ENCODE data around the gene EPB41L2. TPM values are rescaled to one million over a fixed set of nuclear protein-coding genes. Genes with fewer than 3 reads are reported as not detected.

The EPB41L2 gene
- total RNA-seq, 2 experiments from 2014 or later: 9.5 to 12.3 TPM

GRCh38 chr6:130862370-130862769 is 200.7 kb downstream of the EPB41L2 start:
- Histone ChIP-seq H3K36me3 (ENCODE audit: insufficient read depth, low read length) (no peaks in the 10 kb centered on the region), H3K4me3 (ENCODE audit: low read length) (no peak overlapping the region), H3K4me1 (ENCODE audit: insufficient read depth, low read length) (no peaks in the 10 kb centered on the region), H3K27me3 (ENCODE audit: control insufficient read depth in 1 of 2, insufficient read depth in 2 of 2, low read length in 2 of 2) (no peaks in the 10 kb centered on the region), H3K27ac (ENCODE audit: low read depth in 1 of 2, low read length in 2 of 2) (no peak overlapping the region), H3K9me3 (ENCODE audit: control insufficient read depth in 1 of 2, insufficient read depth in 1 of 2, low read length in 2 of 2) (no peaks in the 10 kb centered on the region)
- intact Hi-C loops (cut with DNase I, micrococcal nuclease): no loop called here
- ChIA-PET CTCF (interaction anchor here (1.1 kb wide), 1 partner anchor 10 kb away, joined by 4 read pairs; no protein-coding TSS in a partner anchor), POLR2A (no interaction called here)
- Mint-ChIP-seq H3K27ac (no peak overlapping the region), H3K4me1 (ENCODE audit: low read depth) (no peaks in the 10 kb centered on the region), H3K27me3 (no peaks in the 10 kb centered on the region), H3K9me3 (no peaks in the 10 kb centered on the region), H3K4me3 (no peak overlapping the region), H3K36me3 (ENCODE audit: low read depth) (peaks cover 5% of the 10 kb centered on the region)
- TF ChIP-seq CTCF (IDR thresholded peaks at IDR 0.05): no peak
- DNase-seq: no peak
- ATAC-seq (ENCODE audit: poor library complexity): no peak

GRCh38 chr6:130859161-130859867 is 203.7 kb downstream of the EPB41L2 start:
- CTCF ChIA-PET: interaction anchor here (1.3 kb wide), 1 partner anchor 13 kb away, joined by 3 read pairs; no protein-coding TSS in a partner anchor
- no peaks in the 10 kb centered on the region for H3K27me3 ChIP-seq (ENCODE audit: control insufficient read depth in 1 of 2, insufficient read depth in 2 of 2, low read length in 2 of 2)
- Mint-ChIP-seq H3K4me3 (no peak overlapping the region), H3K27ac (no peak overlapping the region), H3K27me3 (no peaks in the 10 kb centered on the region), H3K9me3 (no peaks in the 10 kb centered on the region), H3K36me3 (ENCODE audit: low read depth) (no peaks in the 10 kb centered on the region), H3K4me1 (ENCODE audit: low read depth) (no peaks in the 10 kb centered on the region)
- POLR2A ChIA-PET: no interaction called here
- TF ChIP-seq CTCF (IDR thresholded peaks at IDR 0.05): no peak
- H3K4me1 ChIP-seq (ENCODE audit: insufficient read depth, low read length): no peaks in the 10 kb centered on the region
- ATAC-seq (ENCODE audit: poor library complexity): no peak
- intact Hi-C loops (cut with DNase I, micrococcal nuclease): no loop called here
- H3K36me3 ChIP-seq (ENCODE audit: insufficient read depth, low read length): no peaks in the 10 kb centered on the region
- no peak overlapping the region for H3K27ac ChIP-seq (ENCODE audit: low read depth in 1 of 2, low read length in 2 of 2)
- H3K9me3 ChIP-seq (ENCODE audit: control insufficient read depth in 1 of 2, insufficient read depth in 1 of 2, low read length in 2 of 2): peaks cover 0 to 5% of the 10 kb centered on the region in 2 experiments
- no peak overlapping the region for H3K4me3 ChIP-seq (ENCODE audit: low read length)
- DNase-seq: no peak

GRCh38 chr6:130858498-130859160 is 204.4 kb downstream of the EPB41L2 start:
- H3K9me3 ChIP-seq (ENCODE audit: control insufficient read depth in 1 of 2, insufficient read depth in 1 of 2, low read length in 2 of 2): peaks cover 0 to 5% of the 10 kb centered on the region in 2 experiments
- intact Hi-C loops (cut with DNase I, micrococcal nuclease): no loop called here
- no peak overlapping the region for H3K4me3 Mint-ChIP-seq
- no peaks in the 10 kb centered on the region for H3K36me3 Mint-ChIP-seq (ENCODE audit: low read depth)
- no peak overlapping the region for H3K27ac ChIP-seq (ENCODE audit: low read depth in 1 of 2, low read length in 2 of 2)
- H3K27me3 Mint-ChIP-seq: no peaks in the 10 kb centered on the region
- H3K4me1 ChIP-seq (ENCODE audit: insufficient read depth, low read length): no peaks in the 10 kb centered on the region
- no peak for ATAC-seq (ENCODE audit: poor library complexity)
- no peaks in the 10 kb centered on the region for H3K27me3 ChIP-seq (ENCODE audit: control insufficient read depth in 1 of 2, insufficient read depth in 2 of 2, low read length in 2 of 2)
- H3K36me3 ChIP-seq (ENCODE audit: insufficient read depth, low read length): no peaks in the 10 kb centered on the region
- no peak overlapping the region for H3K4me3 ChIP-seq (ENCODE audit: low read length)
- H3K4me1 Mint-ChIP-seq (ENCODE audit: low read depth): no peaks in the 10 kb centered on the region
- CTCF ChIA-PET: interaction anchor here (1.3 kb wide), 1 partner anchor 14 kb away, joined by 3 read pairs; no protein-coding TSS in a partner anchor
- POLR2A ChIA-PET: no interaction called here
- DNase-seq: no peak
- no peaks in the 10 kb centered on the region for H3K9me3 Mint-ChIP-seq
- no peak overlapping the region for H3K27ac Mint-ChIP-seq
- no peak for TF ChIP-seq CTCF (IDR thresholded peaks at IDR 0.05)

All from CD4-positive, alpha-beta T cell (primary cell).